ENCODE measurements around the gene RAB17. TPM values are rescaled to one million over a fixed set of nuclear protein-coding genes. Genes with fewer than 3 reads are reported as not detected.

The RAB17 gene
- total RNA-seq, 2 donors from 2014 or later, result 2.0 to 2.7 TPM

DNA sequence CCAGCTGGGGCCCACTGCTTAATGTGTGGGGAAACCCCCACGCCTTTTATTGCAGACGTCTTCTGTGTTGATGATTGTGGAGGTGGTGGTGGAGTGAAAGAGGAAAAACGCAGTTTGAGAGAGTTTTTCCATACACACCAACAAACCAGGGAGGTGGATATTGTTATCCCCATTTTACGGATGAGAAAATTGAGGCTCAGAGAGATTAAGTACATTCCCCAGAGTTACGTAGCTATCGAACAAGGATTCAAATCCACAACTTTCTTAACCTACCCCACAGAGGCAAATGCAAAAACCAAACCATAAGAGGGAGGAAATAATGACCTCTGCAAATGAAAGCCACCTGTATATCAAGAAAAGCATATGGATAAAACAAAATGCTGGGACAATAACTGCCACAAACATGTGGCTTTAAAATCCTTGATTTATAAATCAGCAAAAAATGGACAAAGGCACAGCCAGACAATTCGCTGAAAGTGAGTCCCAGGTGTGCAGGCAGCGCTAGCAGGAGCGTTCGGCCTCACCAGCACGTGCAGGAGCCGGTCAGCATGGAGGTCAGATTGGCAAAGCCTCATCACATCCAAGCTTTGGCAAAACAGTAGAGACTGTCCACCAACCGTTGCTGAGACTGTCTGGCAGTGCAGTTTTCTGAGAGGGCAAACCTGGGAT, 12.6 kb upstream of the RAB17 start:
- no peak for DNase-seq (ENCODE audit: low spot score)
- intact Hi-C loops (cut with DNase I), result loop anchor here in 1 of 2 donors (5.0 kb wide), 2 partner anchors 64 to 139 kb away; no protein-coding TSS in a partner anchor

DNA sequence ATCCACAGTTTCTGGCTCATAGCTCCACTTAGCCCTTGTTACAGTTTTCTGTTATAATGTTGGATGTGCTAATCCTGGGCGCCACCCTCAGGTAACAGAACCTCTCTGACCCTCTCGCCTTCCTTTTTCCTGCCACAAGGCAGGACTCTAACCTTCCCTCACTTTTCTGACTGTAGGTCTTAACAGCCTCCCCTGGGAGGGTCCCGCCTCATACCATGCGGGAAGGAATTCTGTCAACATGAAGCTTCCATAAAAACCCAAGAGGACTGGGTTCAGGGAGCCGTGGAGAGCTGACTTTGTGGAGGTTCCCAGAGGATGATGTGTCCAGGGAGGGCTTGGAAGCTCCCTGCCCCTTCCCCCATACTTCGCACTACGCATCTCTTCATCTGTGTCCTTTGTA, 11.9 kb upstream of the RAB17 start:
- intact Hi-C loops (cut with DNase I), result loop anchor here in 1 of 2 donors (5.0 kb wide), 2 partner anchors 65 to 140 kb away; no protein-coding TSS in a partner anchor
- DNase-seq (ENCODE audit: low spot score), result no peak

DNA sequence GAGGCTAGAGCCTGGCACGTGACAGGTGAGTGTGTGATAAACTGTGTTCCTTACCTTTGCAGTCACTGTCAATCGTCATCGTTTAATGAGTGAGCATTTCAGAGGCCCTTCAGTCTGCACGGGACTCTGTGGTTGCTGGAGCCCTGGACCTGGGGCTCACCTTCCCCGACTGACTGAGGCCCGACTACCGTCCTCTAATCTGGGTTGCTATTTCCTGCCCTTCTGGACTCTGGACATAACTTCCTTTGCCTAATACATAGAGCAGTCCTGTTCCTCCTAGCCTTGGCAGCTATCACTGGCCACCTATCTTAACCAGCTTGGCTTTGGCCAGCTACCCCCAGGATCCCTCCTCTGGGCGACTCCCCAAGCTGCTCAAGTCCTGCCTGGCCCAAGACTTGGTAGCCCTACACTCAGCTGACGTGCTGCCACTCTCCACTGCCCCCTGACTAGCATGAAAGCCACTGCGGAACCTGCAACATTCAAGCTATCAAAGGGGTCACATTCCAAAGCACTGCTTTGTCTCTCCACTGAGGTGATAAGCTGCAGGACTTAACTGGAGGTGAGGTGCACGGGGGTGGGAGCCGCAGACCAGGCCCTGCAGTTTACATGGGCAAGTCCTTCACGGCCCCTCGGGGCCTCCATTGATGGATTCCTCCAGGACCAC, 11.1 kb upstream of the RAB17 start:
- DNase-seq (ENCODE audit: low spot score), result peak; percentile 58

DNA sequence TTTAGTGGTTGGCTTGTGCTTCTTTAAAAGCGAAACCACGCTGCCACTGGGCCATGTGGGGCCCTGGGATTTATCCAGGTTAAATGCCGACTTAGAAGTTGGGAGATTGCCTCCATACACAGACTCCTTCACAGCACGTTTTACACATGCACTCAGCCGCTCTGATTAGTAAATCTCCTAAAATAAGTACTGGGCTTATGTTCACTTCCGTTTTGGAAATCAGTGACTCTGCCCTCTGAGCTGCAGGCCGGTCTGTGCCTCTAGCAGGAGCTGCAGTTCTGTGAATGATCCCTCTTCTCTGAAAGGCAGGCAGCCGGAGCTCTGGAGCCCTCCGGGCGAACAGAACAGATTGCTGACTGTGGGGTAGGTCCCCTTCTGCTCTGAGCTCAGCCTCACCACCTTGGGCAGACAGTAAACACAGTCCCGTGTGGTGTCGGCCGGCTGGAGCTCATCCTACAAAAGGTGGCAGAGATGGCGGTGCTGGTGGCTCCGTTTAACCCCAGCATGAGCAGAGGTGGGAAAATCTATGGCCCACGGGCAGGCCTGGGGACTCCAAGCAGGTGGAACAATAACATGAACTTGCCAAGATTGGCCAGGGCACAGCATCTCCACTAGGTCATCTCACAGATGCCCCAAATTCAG, 9.8 kb upstream of the RAB17 start:
- peak; percentile 88 for DNase-seq (ENCODE audit: low spot score)
- intact Hi-C loops (cut with DNase I), result loop anchor here in 1 of 2 donors (5.0 kb wide), 2 partner anchors 67 to 142 kb away; no protein-coding TSS in a partner anchor

More for the DNA sequence above, 11.1 kb upstream of the RAB17 start:
- intact Hi-C loops (cut with DNase I), result loop anchor here in 1 of 2 donors (5.0 kb wide), 2 partner anchors 66 to 141 kb away; no protein-coding TSS in a partner anchor

DNA sequence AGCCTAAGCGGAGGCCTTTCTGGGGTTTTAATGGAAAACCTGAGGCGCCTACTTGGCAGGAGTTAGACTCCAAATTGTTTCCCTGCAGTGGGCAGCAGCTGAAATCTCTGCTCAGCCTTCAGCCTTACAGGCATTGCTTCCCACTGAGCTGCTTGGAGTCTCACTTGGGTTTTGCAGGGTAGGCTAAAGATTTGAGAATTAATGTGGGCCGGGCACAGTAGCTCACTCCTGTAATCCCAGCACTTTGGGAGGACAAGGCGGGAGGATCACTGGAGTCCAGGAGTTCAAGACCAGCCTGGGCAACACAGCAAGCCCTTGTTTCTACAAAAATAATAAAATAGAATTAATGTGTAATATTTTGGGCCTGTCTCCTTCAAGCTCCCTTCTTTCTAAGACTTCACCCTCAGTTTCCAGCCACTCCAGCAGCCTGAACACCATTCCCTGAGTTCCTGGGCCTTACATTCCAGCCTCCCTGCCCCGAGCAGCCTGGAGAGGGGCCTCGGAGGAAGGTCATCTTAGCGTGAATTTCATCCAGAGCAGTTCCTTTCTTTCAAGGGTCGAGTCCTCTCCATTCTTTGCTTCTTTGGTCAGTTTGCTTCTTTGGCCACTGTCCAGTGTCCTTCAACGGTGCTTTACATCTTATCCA, 9.1 kb upstream of the RAB17 start:
- intact Hi-C loops (cut with DNase I), result loop anchor here (5.0 to 10.0 kb wide), 3 partner anchors 68 to 145 kb away; no protein-coding TSS in a partner anchor

DNA sequence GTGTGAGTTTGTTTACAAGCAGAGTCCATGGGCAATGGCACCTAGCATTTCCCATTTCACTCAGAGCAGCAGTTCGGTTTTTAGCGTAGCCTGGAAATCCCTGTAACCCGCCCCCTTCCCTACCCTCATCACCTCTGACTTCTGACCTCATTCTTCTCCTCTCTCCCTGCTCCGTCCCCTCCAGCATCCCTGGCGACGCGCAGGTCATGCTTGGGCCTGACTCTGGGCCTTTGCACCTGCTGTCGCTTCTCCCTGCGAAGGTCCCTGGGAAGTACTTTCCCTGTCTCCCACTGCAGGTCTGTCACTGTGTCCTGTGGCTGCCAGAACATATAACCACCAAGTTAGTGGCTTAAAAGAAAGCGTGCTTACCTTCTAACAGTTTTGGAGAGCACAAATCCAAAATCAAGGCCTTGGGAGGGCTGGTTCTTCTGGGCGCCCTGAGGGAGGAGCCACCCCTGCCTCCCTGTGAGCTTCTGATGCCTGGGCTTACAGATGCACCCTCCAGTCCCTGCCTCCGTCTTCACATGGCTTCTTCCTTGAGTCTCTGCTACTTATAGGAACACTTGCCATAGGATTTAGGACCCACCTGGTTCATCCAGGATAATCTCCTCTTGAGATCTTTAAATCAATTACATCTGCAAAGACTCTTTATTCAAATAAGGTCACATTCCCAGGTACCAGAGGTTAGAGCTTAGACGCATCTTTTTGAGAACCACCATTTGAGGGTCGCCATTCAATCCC, 8.1 kb upstream of the RAB17 start:
- intact Hi-C loops (cut with DNase I), result loop anchor here in 1 of 2 donors (10.0 kb wide), 1 partner anchor 146 kb away; no protein-coding TSS in a partner anchor

More for the DNA sequence above, 9.1 kb upstream of the RAB17 start:
- peak; percentile 37 for DNase-seq (ENCODE audit: low spot score)

DNA sequence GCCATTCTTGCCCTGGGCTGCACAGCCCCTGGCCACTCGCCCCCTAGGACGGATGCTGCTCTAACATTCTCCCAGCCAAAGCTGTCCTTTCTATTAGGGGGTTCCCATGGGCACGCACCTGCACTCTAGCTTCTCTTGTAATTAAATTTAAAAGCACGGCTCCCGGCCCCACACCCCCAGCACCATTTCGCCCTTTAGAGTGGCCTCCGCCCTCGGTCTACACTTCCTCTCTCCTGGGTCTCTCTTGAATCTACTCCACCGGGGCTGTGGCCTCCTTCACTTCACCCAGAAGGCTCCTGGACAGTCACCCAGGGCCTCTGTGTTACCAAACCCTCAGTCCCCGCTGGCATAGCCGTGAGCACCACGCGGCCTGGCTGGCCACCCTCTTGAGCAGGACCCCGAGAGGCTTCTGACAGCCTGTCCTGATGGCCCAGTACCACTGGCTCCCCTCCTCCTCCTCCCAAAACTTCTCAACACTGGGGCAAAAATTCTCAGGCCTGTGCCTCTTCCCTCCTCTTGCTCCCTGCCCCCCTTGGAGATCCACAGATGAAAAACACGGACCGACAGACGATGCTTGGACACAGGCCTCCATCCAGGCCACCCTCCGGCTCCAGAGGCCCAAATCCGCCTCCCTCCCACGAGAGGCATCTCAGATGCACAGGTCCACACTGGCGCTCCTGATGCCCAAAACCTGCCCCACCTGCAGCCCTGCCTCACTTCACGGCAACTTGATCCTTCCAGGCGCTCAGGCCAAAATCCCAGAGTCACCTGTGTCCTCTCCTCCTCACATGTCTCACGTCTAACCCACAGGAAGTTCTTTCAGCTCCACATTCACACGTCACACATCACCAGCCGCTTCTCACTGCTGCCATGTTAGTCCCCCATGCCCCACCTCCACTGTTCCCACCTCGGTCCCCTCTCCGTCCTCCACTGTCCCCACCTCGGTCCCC, 6.9 kb upstream of the RAB17 start:
- intact Hi-C loops (cut with DNase I), result loop anchor here in 1 of 2 donors (10.0 kb wide), 1 partner anchor 147 kb away; no protein-coding TSS in a partner anchor
- peak; percentile 77 for DNase-seq (ENCODE audit: low spot score)

More for the DNA sequence above, 8.1 kb upstream of the RAB17 start:
- DNase-seq (ENCODE audit: low spot score), result peak; percentile 31

DNA sequence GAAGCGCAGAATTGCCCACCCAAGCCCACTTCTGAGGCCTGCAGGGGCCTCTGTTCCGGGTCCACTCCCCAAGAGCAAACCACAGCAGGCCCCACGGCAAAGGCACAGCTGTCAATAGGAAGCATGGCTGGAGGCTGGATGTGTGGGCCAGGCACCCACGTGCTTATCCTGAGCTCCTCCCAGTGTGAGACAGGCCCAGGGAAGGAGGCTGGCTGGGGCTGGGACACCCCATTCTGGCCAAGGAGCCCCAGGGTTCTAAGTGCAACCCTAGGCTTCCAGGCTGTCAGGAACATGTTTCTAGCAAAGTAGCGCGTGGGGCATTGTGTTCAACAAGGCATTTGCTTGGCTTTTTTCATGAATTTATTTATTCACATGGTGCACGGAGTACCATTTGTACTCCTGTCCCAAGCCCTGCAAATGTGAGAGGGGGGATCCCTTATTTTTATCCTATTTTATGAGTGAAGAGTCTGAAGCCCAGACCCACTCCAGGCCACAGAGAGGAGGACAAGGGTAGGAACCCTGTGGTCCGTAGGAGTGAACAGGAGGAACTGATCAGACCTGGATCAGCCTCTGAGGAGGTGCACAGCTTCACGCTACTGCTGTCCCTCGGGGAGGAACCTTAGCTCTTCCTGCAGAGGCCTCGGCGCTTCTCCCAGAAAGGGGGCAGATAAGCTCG, 6.1 kb upstream of the RAB17 start:
- DNase-seq (ENCODE audit: low spot score), result peak; percentile 70
- intact Hi-C loops (cut with DNase I), result loop anchor here in 1 of 2 donors (10.0 kb wide), 1 partner anchor 148 kb away; no protein-coding TSS in a partner anchor

DNA sequence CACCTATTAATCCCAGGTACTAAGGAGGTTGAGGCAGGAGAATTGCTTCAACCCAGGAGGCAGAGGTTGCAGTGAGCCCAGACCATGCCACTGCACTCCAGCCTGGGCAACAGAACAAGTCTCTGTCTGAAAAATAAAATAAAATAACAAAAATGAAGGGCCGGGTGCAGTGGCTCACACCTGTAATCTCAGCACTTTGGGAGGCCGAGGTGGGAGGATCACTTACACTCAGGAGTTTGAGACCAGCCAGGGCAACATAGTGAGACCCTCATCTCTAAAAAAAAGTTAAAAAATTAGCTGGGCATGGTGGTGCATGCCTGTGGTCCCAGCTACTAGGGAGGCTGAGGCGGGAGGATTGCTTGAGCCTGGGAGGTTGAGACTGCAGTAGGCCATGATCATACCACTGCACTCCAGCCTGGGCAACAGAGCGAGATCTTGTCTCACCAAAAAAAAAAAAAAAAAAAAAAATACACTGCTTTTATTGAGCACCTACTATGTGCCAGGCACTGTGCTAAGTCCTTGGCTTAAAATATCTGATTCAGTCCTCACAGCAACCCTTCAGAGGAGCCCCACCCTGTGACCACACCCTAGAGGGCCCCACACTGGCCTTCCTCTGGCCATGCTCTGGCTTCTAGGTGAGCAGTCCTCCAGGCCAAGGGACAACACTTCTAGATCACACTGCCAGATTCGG, 5.4 kb upstream of the RAB17 start:
- DNase-seq (ENCODE audit: low spot score), result peak; percentile 35

DNA sequence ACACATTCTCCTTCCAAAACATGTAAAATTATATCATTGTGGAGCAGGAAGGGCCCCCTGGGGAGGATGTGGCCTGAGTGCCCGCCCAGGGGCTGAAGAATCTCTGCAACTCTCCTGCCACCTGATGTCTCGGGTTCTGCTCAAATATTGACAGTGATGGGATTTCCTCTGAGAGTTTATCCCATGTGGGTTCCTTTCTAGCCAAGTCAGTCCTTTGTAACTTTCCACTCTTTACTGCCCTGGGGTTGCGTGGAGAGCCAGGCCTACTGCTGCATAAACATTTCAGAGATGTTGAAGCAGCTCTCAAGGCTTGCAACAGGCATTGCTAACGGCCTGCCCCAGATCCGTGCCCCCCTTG, 4.0 kb upstream of the RAB17 start:
- DNase-seq (ENCODE audit: low spot score), result peak; percentile 59
- intact Hi-C loops (cut with DNase I), result loop anchor here in 1 of 2 donors (10.0 kb wide), 1 partner anchor 150 kb away; no protein-coding TSS in a partner anchor

More for the DNA sequence above, 5.4 kb upstream of the RAB17 start:
- intact Hi-C loops (cut with DNase I), result loop anchor here in 1 of 2 donors (10.0 kb wide), 1 partner anchor 149 kb away; no protein-coding TSS in a partner anchor

DNA sequence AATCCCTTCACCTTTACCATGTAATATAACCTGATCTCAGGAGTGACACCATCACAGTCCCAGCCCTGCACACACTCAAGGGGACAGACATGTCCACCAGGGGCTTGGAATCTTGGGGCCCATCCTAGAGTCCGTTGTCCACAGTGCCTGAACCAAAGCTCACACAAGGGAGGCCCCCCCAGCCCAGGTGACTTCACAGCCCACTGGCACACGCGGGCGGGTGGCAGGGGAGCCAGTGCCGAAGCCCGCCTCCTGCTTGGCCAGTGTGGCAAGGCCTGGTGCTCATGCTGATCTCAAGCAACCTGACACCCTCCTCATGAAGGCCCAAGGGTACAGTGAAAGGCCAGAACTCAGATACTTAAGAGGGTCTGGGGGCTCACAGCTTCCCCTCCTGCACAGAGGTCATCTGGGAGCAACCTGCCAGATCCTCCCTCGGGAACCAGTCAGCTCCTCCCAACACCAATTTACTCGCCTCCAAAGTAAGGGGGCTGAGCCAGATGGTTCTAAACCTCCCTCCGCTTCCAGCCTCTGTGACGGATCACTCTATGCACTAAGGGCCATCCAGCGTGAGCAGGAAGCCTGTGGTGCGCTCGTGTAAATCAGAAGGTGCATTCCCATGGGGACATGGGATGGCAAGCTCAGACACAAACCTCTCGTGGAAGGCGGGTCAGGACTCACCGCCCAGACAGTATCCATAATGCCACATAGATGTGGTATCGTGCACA, 3.2 kb upstream of the RAB17 start:
- intact Hi-C loops (cut with DNase I), result loop anchor here in 1 of 2 donors (10.0 kb wide), 1 partner anchor 151 kb away; no protein-coding TSS in a partner anchor

DNA sequence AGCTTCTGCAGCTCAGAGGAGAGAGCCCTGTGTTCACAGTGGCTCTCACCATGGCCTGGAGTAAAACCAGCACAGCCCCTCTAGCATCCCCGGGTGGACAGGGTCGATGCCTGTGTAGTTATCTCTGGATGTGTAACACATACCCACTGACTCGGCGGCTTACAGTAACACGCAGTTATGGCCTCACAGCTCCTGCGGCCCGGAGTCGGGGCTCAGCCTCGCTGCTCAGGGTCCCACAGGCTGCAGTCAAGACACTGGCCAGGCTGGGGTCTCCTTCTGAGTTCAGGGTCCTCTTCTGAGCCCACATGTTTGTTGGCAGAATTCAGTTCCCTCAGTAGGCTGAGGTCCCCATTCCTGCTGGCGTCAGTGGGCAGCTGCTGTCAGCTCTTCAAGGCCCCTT, 2.5 kb upstream of the RAB17 start:
- peak; percentile 50 for DNase-seq (ENCODE audit: low spot score)
- intact Hi-C loops (cut with DNase I), result loop anchor here in 1 of 2 donors (10.0 kb wide), 1 partner anchor 152 kb away; no protein-coding TSS in a partner anchor

More for the DNA sequence above, 3.2 kb upstream of the RAB17 start:
- peak; percentile 67 for DNase-seq (ENCODE audit: low spot score)

DNA sequence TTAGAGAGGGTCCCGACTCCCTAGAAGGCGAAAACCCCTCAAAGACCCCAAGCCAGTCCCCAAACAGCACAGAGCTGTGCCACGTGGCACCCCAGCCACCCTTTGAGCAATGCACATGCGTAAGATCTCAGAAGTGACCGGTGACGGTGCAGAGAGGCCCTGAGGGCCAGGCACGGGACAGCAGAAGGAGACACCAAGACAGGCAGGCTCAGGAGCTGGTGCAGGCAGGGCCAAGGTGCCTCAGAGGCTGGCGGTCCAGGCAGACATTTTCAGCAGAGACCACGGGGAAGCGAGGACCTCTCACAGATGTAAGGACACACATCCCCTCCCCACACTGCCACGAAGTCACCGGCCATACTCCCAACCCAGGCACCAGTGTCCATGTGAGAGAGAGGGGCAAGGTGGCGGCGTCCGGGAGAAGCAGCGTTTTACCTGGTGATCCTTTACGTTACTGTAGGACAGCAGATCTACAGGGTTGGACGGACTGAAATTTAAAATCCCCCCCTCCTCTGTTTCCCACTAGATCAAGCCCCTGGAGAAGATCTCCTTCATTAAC, 2.0 kb upstream of the RAB17 start:
- intact Hi-C loops (cut with DNase I), result loop anchor here in 1 of 2 donors (10.0 kb wide), 1 partner anchor 152 kb away; no protein-coding TSS in a partner anchor
- DNase-seq (ENCODE audit: low spot score), result peak; percentile 71

DNA sequence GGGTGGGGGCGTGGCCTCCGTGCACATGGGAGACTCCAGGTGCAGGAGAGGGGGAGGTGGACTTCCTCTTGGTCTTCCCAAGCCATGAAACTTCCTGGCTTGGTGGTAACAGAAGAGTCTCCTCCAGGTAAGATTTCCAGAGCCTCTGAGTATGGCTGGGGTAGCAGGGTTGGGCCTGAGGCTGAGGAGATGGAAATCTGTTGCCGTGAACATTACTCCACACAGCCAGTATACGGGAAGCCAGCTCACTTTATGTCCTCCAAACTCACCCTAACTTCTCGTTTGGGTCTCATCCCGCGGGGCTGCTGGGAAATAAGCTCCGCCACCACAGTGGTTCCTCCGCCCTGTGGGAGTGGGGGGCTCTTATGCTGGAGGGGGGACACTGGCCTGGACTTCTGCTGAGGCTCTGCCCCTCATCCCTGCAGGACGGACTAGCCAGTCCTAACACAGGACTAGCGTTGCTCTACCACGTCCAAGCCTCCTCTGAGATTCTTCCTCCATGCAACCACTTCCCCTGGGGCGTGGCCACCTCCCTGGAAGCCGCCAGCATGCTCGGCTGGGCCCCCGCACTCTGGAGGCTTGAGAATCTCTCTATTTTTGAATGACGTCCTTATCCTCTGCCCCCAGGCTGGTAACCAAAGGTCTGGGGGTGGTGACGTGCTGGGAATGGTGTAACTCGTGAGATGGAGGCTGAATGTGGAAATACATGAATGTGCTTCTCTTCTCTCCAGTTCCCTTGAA, 777 bp upstream of the RAB17 start:
- peak; percentile 81 for DNase-seq (ENCODE audit: low spot score)
- intact Hi-C loops (cut with DNase I), result loop anchor here in 1 of 2 donors (10.0 kb wide), 1 partner anchor 153 kb away; no protein-coding TSS in a partner anchor
